Measurements from ENCODE around the gene TCEA2.

The TCEA2 gene

DNA sequence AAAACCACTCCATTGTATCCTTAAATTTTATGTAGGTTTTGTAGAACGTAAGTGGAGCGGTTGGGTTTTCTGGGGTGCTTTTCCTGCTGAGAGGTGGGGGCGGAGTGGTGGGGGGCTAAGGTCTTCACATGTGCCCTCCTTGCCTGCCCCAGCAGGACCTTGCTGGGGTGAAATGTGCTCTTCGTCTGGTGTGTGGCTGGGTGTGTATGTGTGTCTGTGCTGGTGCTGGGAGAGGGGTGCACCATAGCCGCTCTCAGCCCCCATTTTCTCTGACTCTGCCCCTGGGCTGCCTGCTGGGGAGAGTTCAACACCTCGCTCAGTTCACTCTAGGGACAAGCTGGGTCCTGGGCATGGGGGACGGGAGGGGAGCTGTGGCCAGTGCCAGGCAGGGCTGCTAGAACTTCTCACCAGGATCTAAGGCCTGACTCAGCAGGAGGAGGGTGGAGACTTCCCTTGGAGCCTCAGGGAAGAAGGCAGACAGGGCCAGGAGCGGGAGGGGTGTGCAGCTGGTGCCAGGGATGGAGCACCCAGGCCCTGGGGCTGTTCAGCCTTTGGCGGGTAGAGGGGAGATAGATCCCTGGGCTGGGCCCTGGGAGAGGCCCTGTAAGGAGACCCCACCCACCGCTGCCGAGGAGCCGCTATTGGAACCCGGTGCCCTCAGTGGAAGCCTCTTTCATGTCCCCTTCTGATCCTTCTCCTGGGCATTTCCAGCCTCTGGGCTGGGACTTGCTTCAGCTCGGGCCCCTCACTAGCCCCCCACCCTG, 18.3 kb upstream of the TCEA2 start:
- TF ChIP-seq TCF12 (IDR thresholded peaks at IDR 0.05; ENCODE audit: low read depth): no peak
- no peak for TF ChIP-seq RAD21 (IDR thresholded peaks at IDR 0.05; ENCODE audit: low read depth)

- TF ChIP-seq USF1 (IDR thresholded peaks at IDR 0.05): no peak
- TF ChIP-seq ZBTB7A (IDR thresholded peaks at IDR 0.05; ENCODE audit: low read depth): no peak
- TF ChIP-seq MAX (IDR thresholded peaks at IDR 0.05): no peak
- no peak for TF ChIP-seq EP300 (IDR thresholded peaks at IDR 0.05; ENCODE audit: borderline replicate concordance)
- TF ChIP-seq EGR1 (IDR thresholded peaks at IDR 0.05): no peak
- no peak for TF ChIP-seq CEBPB (IDR thresholded peaks at IDR 0.05)
Measured at GRCh38 chr20:64045346-64046011, 17.5 kb upstream of the TCEA2 start.

- TF ChIP-seq FOXM1 (IDR thresholded peaks at IDR 0.05; ENCODE audit: borderline replicate concordance, low read depth): no peak
- no peak for TF ChIP-seq CREB1 (IDR thresholded peaks at IDR 0.05; ENCODE audit: low read depth)
- no peak for TF ChIP-seq MAX (IDR thresholded peaks at IDR 0.05)
- no peak for TF ChIP-seq CEBPB (IDR thresholded peaks at IDR 0.05)
- no peak for TF ChIP-seq NFIC (IDR thresholded peaks at IDR 0.05)
- no peak for TF ChIP-seq YY1 (IDR thresholded peaks at IDR 0.05; ENCODE audit: low read depth)
- no peak for TF ChIP-seq TCF12 (IDR thresholded peaks at IDR 0.05; ENCODE audit: low read depth)
- TF ChIP-seq, protein P1, sequence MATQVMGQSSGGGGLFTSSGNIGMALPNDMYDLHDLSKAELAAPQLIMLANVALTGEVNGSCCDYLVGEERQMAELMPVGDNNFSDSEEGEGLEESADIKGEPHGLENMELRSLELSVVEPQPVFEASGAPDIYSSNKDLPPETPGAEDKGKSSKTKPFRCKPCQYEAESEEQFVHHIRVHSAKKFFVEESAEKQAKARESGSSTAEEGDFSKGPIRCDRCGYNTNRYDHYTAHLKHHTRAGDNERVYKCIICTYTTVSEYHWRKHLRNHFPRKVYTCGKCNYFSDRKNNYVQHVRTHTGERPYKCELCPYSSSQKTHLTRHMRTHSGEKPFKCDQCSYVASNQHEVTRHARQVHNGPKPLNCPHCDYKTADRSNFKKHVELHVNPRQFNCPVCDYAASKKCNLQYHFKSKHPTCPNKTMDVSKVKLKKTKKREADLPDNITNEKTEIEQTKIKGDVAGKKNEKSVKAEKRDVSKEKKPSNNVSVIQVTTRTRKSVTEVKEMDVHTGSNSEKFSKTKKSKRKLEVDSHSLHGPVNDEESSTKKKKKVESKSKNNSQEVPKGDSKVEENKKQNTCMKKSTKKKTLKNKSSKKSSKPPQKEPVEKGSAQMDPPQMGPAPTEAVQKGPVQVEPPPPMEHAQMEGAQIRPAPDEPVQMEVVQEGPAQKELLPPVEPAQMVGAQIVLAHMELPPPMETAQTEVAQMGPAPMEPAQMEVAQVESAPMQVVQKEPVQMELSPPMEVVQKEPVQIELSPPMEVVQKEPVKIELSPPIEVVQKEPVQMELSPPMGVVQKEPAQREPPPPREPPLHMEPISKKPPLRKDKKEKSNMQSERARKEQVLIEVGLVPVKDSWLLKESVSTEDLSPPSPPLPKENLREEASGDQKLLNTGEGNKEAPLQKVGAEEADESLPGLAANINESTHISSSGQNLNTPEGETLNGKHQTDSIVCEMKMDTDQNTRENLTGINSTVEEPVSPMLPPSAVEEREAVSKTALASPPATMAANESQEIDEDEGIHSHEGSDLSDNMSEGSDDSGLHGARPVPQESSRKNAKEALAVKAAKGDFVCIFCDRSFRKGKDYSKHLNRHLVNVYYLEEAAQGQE (IDR thresholded peaks at IDR 0.05; ENCODE audit: low read depth): no peak
- TF ChIP-seq RAD21 (IDR thresholded peaks at IDR 0.05; ENCODE audit: low read depth): no peak
- no peak for TF ChIP-seq TAF1 (IDR thresholded peaks at IDR 0.05; ENCODE audit: low read depth)
- TF ChIP-seq ZBTB7A (IDR thresholded peaks at IDR 0.05; ENCODE audit: low read depth): no peak
- no peak for TF ChIP-seq USF1 (IDR thresholded peaks at IDR 0.05)
- no peak for TF ChIP-seq EP300 (IDR thresholded peaks at IDR 0.05; ENCODE audit: borderline replicate concordance)
- no peak for TF ChIP-seq TEAD4 (IDR thresholded peaks at IDR 0.05)
- no peak for TF ChIP-seq EGR1 (IDR thresholded peaks at IDR 0.05)
Measured at GRCh38 chr20:64047046-64047389, 16.0 kb upstream of the TCEA2 start.

DNA sequence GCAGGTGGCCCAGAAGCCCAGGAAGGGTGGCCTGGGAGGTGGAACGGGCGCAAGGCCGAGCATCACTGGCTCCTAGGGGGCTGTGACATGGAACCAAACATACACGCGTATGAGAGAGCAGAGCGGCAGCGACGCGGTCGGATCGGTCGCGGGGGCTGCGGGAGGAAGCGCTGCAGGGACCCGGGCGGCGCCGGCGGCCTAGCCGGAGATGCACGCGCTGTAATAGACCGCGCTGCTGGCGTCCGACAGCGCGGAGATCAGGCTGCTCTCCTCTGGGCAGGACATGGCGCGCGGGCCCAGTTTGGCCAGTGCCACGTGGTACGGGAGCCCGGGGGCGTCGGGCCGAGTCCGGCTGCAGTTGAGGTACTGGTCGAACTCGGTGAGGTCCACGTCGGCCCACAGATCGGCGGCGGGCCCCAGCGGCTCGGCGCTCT, 15.0 kb upstream of the TCEA2 start:
- no peak for TF ChIP-seq YY1 (IDR thresholded peaks at IDR 0.05; ENCODE audit: low read depth)
- 0 out of 2 replicates have a peak, but pooled peaks have one; percentile 18 for TF ChIP-seq MAX (IDR thresholded peaks at IDR 0.05)
- TF ChIP-seq USF1 (IDR thresholded peaks at IDR 0.05): peak; percentile 45; the same call in 1 of the 2 replicates
- no peak for TF ChIP-seq ZBTB7A (IDR thresholded peaks at IDR 0.05; ENCODE audit: low read depth)
- no peak for TF ChIP-seq NFIC (IDR thresholded peaks at IDR 0.05)

- TF ChIP-seq MAX (IDR thresholded peaks at IDR 0.05) (no peak), EGR1 (IDR thresholded peaks at IDR 0.05) (no peak), YY1 (IDR thresholded peaks at IDR 0.05; ENCODE audit: low read depth) (no peak), FOXM1 (IDR thresholded peaks at IDR 0.05; ENCODE audit: borderline replicate concordance, low read depth) (no peak), TAF1 (IDR thresholded peaks at IDR 0.05; ENCODE audit: low read depth) (no peak), TEAD4 (IDR thresholded peaks at IDR 0.05) (no peak), CEBPB (IDR thresholded peaks at IDR 0.05) (no peak), CREB1 (IDR thresholded peaks at IDR 0.05; ENCODE audit: low read depth) (no peak), RAD21 (IDR thresholded peaks at IDR 0.05; ENCODE audit: low read depth) (no peak), EP300 (IDR thresholded peaks at IDR 0.05; ENCODE audit: borderline replicate concordance) (no peak), TCF12 (IDR thresholded peaks at IDR 0.05; ENCODE audit: low read depth) (no peak), NFIC (IDR thresholded peaks at IDR 0.05) (no peak), USF1 (IDR thresholded peaks at IDR 0.05) (no peak)
- TF ChIP-seq, protein P1 (IDR thresholded peaks at IDR 0.05; ENCODE audit: low read depth): no peak
Measured at GRCh38 chr20:64048402-64049044, 14.5 kb upstream of the TCEA2 start.

Measured in Ishikawa (cell line).